DMS153 treated with DMSO at 0.1 percent for 48 hours (cell line): Measurements from ENCODE around the gene RFPL3.

Source experiments
- DNase-seq: peaks from one replicate; lab custom pipeline; 2025; ENCODE audit not compliant: unreplicated experiment; lab: John Stamatoyannopoulos, UW

The RFPL3 gene

DNA sequence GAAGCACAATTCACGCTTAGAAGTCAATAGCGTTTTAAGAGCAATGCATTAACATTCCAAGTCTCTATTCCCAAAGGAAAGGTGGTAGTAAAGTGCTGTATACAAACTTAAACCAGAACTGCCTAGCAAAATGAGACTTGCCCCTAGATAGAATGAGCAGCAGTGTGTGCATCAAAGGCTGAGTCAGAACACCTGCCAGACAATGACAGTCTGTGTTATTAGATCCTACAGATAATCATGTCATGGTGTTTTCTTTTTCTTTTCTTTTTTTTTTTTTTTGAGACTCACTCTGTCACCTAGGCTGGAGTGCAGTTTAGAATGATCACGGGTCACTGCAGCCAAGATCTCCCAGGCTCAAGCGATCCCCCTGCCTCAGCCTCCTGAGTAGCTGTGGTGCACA lies 52.8 kb downstream of the RFPL3 start:
- DNase-seq, result no peak
